ENCODE results near the gene AP1M1.
A peak's percentile ranks its signal among the peaks of the same experiment; 100 is the strongest.

Gene AP1M1

GRCh38 chr19:16185123-16185767, 12.5 kb upstream of the AP1M1 start, which contains the start of gene FAM32A:
Gene FAM32A (plus strand): TSS chr19:16185410. CDS start chr19:16185443, 33 bp downstream.
- peak; percentile 88 for DNase-seq (ENCODE audit: low read depth)

- no peak for DNase-seq (ENCODE audit: low read depth)
These were observed 12.0 kb upstream of the AP1M1 start for GRCh38 chr19:16185768-16186123.

- no peak for DNase-seq (ENCODE audit: low read depth)
These were observed 9.2 kb upstream of the AP1M1 start for GRCh38 chr19:16188521-16188920.

GRCh38 chr19:16190198-16190597, 7.5 kb upstream of the AP1M1 start:
- no peak for DNase-seq (ENCODE audit: low read depth)

- no peak for DNase-seq (ENCODE audit: low read depth)
These were observed 7.0 kb upstream of the AP1M1 start for GRCh38 chr19:16190736-16191135.

GRCh38 chr19:16191216-16191908, 6.3 kb upstream of the AP1M1 start:
- no peak for DNase-seq (ENCODE audit: low read depth)

GRCh38 chr19:16193466-16193865, 4.2 kb upstream of the AP1M1 start:
- no peak for DNase-seq (ENCODE audit: low read depth)

- DNase-seq (ENCODE audit: low read depth) = peak; percentile 91
These were observed 506 bp upstream of the AP1M1 start for GRCh38 chr19:16197188-16197621.

- no peak for DNase-seq (ENCODE audit: low read depth)
These were observed 600 bp downstream of the AP1M1 start for GRCh38 chr19:16198370-16198651.

GRCh38 chr19:16199275-16199932, 1.7 kb downstream of the AP1M1 start:
- DNase-seq (ENCODE audit: low read depth) = no peak

- no peak for DNase-seq (ENCODE audit: low read depth)
These were observed 2.6 kb downstream of the AP1M1 start for GRCh38 chr19:16200038-16201010.

GRCh38 chr19:16201011-16201391, 3.3 kb downstream of the AP1M1 start:
- DNase-seq (ENCODE audit: low read depth) = no peak

- no peak for DNase-seq (ENCODE audit: low read depth)
These were observed 4.9 kb downstream of the AP1M1 start for GRCh38 chr19:16202320-16203255.

- no peak for DNase-seq (ENCODE audit: low read depth)
These were observed 5.7 kb downstream of the AP1M1 start for GRCh38 chr19:16203256-16204004.

GRCh38 chr19:16204005-16204294, 6.2 kb downstream of the AP1M1 start:
- DNase-seq (ENCODE audit: low read depth) = no peak

GRCh38 chr19:16205205-16206045, 7.7 kb downstream of the AP1M1 start:
- DNase-seq (ENCODE audit: low read depth) = no peak

GRCh38 chr19:16206046-16206605, 8.4 kb downstream of the AP1M1 start:
- DNase-seq (ENCODE audit: low read depth) = no peak

- DNase-seq (ENCODE audit: low read depth) = no peak
These were observed 8.9 kb downstream of the AP1M1 start for GRCh38 chr19:16206637-16207036.

GRCh38 chr19:16207063-16207462, 9.4 kb downstream of the AP1M1 start:
- no peak for DNase-seq (ENCODE audit: low read depth)
